Neuronal stem cell (in vitro differentiated cells): Measurements from ENCODE around the gene CAMTA1.
A peak's percentile ranks its signal among the peaks of the same experiment; 100 is the strongest.

Experiments
- DNase-seq: peaks from one replicate; pipeline ENCODE4 v3.0.0-alpha.2; 2013; ENCODE audit warnings: low spot score
- H2AFZ ChIP-seq: one replicate; pipeline ENCODE4 v1.6.1; 2013; ENCODE audit warnings: mild to moderate bottlenecking, low read length, inconsistent platforms
- H2AK5ac ChIP-seq: 2 replicates; pipeline ENCODE4 v1.6.1; 2013; ENCODE audit warnings: low read depth, mild to moderate bottlenecking, inconsistent platforms, low read length, moderate library complexity, mixed read lengths
- H2BK120ac ChIP-seq: 2 replicates; pipeline ENCODE4 v1.6.1; 2013; ENCODE audit warnings: low read depth, mild to moderate bottlenecking, inconsistent platforms, low read length, moderate library complexity, mixed read lengths
- H2BK12ac ChIP-seq: one replicate; pipeline ENCODE4 v1.6.1; 2013; ENCODE audit warnings: low read length, inconsistent platforms
- H2BK15ac ChIP-seq: 2 replicates; pipeline ENCODE4 v1.6.1; 2013; ENCODE audit warnings: mild to moderate bottlenecking, low read length, inconsistent platforms, mixed read lengths
- H2BK5ac ChIP-seq: one replicate; pipeline ENCODE4 v1.6.1; 2013; ENCODE audit warnings: inconsistent platforms, mild to moderate bottlenecking, low read length, moderate library complexity
- H3K14ac ChIP-seq: one replicate; pipeline ENCODE4 v1.6.1; 2013; ENCODE audit warnings: low read length, inconsistent platforms
- H3K18ac ChIP-seq: 2 replicates; pipeline ENCODE4 v1.6.1; 2013; ENCODE audit warnings: low read length, inconsistent platforms
- H3K23ac ChIP-seq: 2 replicates; pipeline ENCODE4 v1.6.1; 2013; ENCODE audit warnings: low read depth, mild to moderate bottlenecking, mixed read lengths, low read length, inconsistent platforms; ENCODE audit not compliant: poor library complexity
- H3K27ac ChIP-seq: replicated peaks from 3 replicates; pipeline ENCODE4 v1.5.1; 2013; ENCODE audit warnings: low read length, inconsistent platforms
- H3K27me3 ChIP-seq, 3 experiments: 2 replicates each; pipeline ENCODE4 v1.6.1; 2013; ENCODE audit warnings: low read length in 3 of 3, mild to moderate bottlenecking in 2 of 3, inconsistent platforms in 1 of 3, low read depth in 1 of 3, mixed read lengths in 1 of 3, moderate library complexity in 1 of 3; ENCODE audit not compliant: control insufficient read depth in 3 of 3, insufficient read depth in 3 of 3
- H3K36me3 ChIP-seq, 2 donors: replicated peaks in 1 of 2; 2 replicates each; pipeline ENCODE4 v1.6.1; 2013; ENCODE audit warnings: low read length in 2 of 2; ENCODE audit not compliant: control insufficient read depth in 2 of 2, insufficient read depth in 2 of 2
- H3K4ac ChIP-seq: 2 replicates; pipeline ENCODE4 v1.6.1; 2013; ENCODE audit warnings: inconsistent platforms, mild to moderate bottlenecking, low read length, moderate library complexity
- H3K4me1 ChIP-seq, 2 donors: 1 replicate in 1 of 2; 2 replicates in 1 of 2; pipeline ENCODE4 v1.6.1; 2013; ENCODE audit warnings: low read length in 2 of 2, low read depth in 1 of 2; ENCODE audit not compliant: control insufficient read depth in 2 of 2, insufficient read depth in 1 of 2
- H3K4me2 ChIP-seq: one replicate; pipeline ENCODE4 v1.6.1; 2013; ENCODE audit warnings: mild to moderate bottlenecking, low read length, inconsistent platforms; ENCODE audit not compliant: insufficient read depth, poor library complexity, severe bottlenecking
- H3K4me3 ChIP-seq, 2 donors: 2 replicates each; pipeline ENCODE4 v1.5.1; 2013; ENCODE audit warnings: low read length in 2 of 2, mild to moderate bottlenecking in 2 of 2, inconsistent platforms in 1 of 2, moderate library complexity in 1 of 2
- H3K79me1 ChIP-seq: one replicate; pipeline ENCODE4 v1.6.1; 2013; ENCODE audit warnings: low read depth, mild to moderate bottlenecking, inconsistent platforms, low read length, moderate library complexity
- H3K9ac ChIP-seq: one replicate; pipeline ENCODE4 v1.6.1; 2013; ENCODE audit warnings: mild to moderate bottlenecking, low read depth, low read length, inconsistent platforms; ENCODE audit not compliant: poor library complexity
- H3K9me3 ChIP-seq, 2 donors: replicated peaks in 1 of 2; 2 replicates each; pipeline versions ENCODE3 to v1.6.1; 2013; ENCODE audit warnings: low read length in 2 of 2, mild to moderate bottlenecking in 2 of 2, inconsistent platforms in 1 of 2, low read depth in 1 of 2, mixed read lengths in 1 of 2, moderate library complexity in 1 of 2; ENCODE audit not compliant: control insufficient read depth in 2 of 2, insufficient read depth in 1 of 2
- H4K8ac ChIP-seq: one replicate; pipeline ENCODE4 v1.6.1; 2013; ENCODE audit warnings: low read depth, mild to moderate bottlenecking, inconsistent platforms, low read length, moderate library complexity
- H4K91ac ChIP-seq: one replicate; pipeline ENCODE4 v1.6.1; 2013; ENCODE audit warnings: low read length, low read depth, mild to moderate bottlenecking, inconsistent platforms; ENCODE audit not compliant: poor library complexity
- WGBS, 2 donors: extraction: QIAGEN DNeasy Blood & Tissue Kit; methylation state at CpG; one replicate each; pipeline ENCODE4 v1.1.7; 2013; ENCODE audit warnings: missing lambda C conversion rate in 2 of 2, mixed read lengths in 1 of 2; ENCODE audit not compliant: insufficient read length in 2 of 2, insufficient replicate concordance in 1 of 2; ENCODE audit errors: extremely low coverage in 2 of 2; 5-methylcytosine and 5-hydroxymethylcytosine counted together

CAMTA1 gene

GRCh38 chr1:7192453-7192852, 407.2 kb downstream of the CAMTA1 start:
- DNase-seq = no peak
- no peak overlapping the region for H3K18ac ChIP-seq
- H3K4me1 ChIP-seq = no peaks in the 10 kb centered on the region
- H3K27me3 ChIP-seq = peaks cover 0 to 4% (median 0%) of the 10 kb centered on the region in 3 experiments
- no peak overlapping the region for H3K4ac ChIP-seq
- H2BK15ac ChIP-seq = no peak overlapping the region
- no peak overlapping the region for H3K23ac ChIP-seq
- H4K91ac ChIP-seq = no peak overlapping the region
- no peaks in the 10 kb centered on the region for H3K79me1 ChIP-seq
- no peaks in the 10 kb centered on the region for H3K9me3 ChIP-seq
- H2BK12ac ChIP-seq = no peak overlapping the region
- H3K27ac ChIP-seq = no peak overlapping the region
- no peak overlapping the region for H2BK5ac ChIP-seq
- no CpG with 5 or more reads among the region's 10 CpGs for WGBS, 2 donors
- H2AFZ ChIP-seq = no peak overlapping the region
- no peak overlapping the region for H2AK5ac ChIP-seq
- H2BK120ac ChIP-seq = no peak overlapping the region
- no peak overlapping the region for H3K14ac ChIP-seq
- H3K9ac ChIP-seq = no peak overlapping the region
- no peaks in the 10 kb centered on the region for H3K36me3 ChIP-seq
- no peak overlapping the region for H4K8ac ChIP-seq
- H3K4me3 ChIP-seq = no peak overlapping the region
- no peak overlapping the region for H3K4me2 ChIP-seq

GRCh38 chr1:7196036-7196911, 411.0 kb downstream of the CAMTA1 start:
- Histone ChIP-seq H3K9me3 (no peaks in the 10 kb centered on the region), H3K18ac (no peak overlapping the region), H3K4me2 (no peak overlapping the region), H3K23ac (no peak overlapping the region), H3K4me3 (no peak overlapping the region), H2AFZ (no peak overlapping the region), H2BK5ac (no peak overlapping the region), H3K36me3 (no peaks in the 10 kb centered on the region), H3K4ac (no peak overlapping the region), H3K4me1 (peaks cover 0 to 5% of the 10 kb centered on the region in 2 donors), H2BK15ac (no peak overlapping the region), H3K27ac (no peak overlapping the region), H3K27me3 (peaks cover 0 to 8% (median 0%) of the 10 kb centered on the region in 3 experiments), H2AK5ac (no peak overlapping the region), H2BK12ac (no peak overlapping the region), H3K14ac (no peak overlapping the region), H2BK120ac (no peak overlapping the region), H3K79me1 (no peaks in the 10 kb centered on the region), H4K8ac (no peak overlapping the region), H4K91ac (no peak overlapping the region), H3K9ac (no peak overlapping the region)
- no CpG with 5 or more reads among the region's 7 CpGs for WGBS, 2 donors
- DNase-seq = no peak

GRCh38 chr1:7198664-7199063, 413.4 kb downstream of the CAMTA1 start:
- H3K27me3 ChIP-seq = peaks cover 0 to 8% (median 0%) of the 10 kb centered on the region in 3 experiments
- H2BK12ac ChIP-seq = no peak overlapping the region
- no CpG with 5 or more reads among the region's 5 CpGs for WGBS, 2 donors
- no peak overlapping the region for H2AFZ ChIP-seq
- no peak overlapping the region for H3K4me3 ChIP-seq
- H3K79me1 ChIP-seq = no peaks in the 10 kb centered on the region
- no peak overlapping the region for H3K18ac ChIP-seq
- H4K8ac ChIP-seq = no peak overlapping the region
- no peak overlapping the region for H3K14ac ChIP-seq
- no peaks in the 10 kb centered on the region for H3K36me3 ChIP-seq
- H2BK5ac ChIP-seq = no peak overlapping the region
- no peak overlapping the region for H3K27ac ChIP-seq
- H3K9me3 ChIP-seq = no peaks in the 10 kb centered on the region
- no peak overlapping the region for H3K4me2 ChIP-seq
- H4K91ac ChIP-seq = no peak overlapping the region
- H2AK5ac ChIP-seq = no peak overlapping the region
- H3K23ac ChIP-seq = no peak overlapping the region
- no peak overlapping the region for H2BK15ac ChIP-seq
- no peak for DNase-seq
- H3K4ac ChIP-seq = no peak overlapping the region
- H3K9ac ChIP-seq = no peak overlapping the region
- peaks cover 0 to 5% of the 10 kb centered on the region in 2 donors for H3K4me1 ChIP-seq
- H2BK120ac ChIP-seq = peak overlapping the region; percentile 24

GRCh38 chr1:7199077-7199779, 414.0 kb downstream of the CAMTA1 start:
- no peak overlapping the region for H2BK12ac ChIP-seq
- no peak overlapping the region for H2BK5ac ChIP-seq
- DNase-seq = no peak
- H3K9ac ChIP-seq = peak overlapping the region; percentile 63
- H2AK5ac ChIP-seq = peak overlapping the region; percentile 88
- H3K4me1 ChIP-seq = peaks cover 0 to 5% of the 10 kb centered on the region in 2 donors
- H3K4me3 ChIP-seq = no peak overlapping the region
- no CpG with 5 or more reads among the region's 27 CpGs for WGBS, 2 donors
- no peak overlapping the region for H3K4me2 ChIP-seq
- H2BK15ac ChIP-seq = no peak overlapping the region
- no peaks in the 10 kb centered on the region for H3K36me3 ChIP-seq
- peak overlapping the region; percentile 2 for H3K23ac ChIP-seq
- H4K91ac ChIP-seq = no peak overlapping the region
- H4K8ac ChIP-seq = peak overlapping the region; percentile 65
- H3K14ac ChIP-seq = no peak overlapping the region
- H2BK120ac ChIP-seq = peak overlapping the region; percentile 24
- no peak overlapping the region for H2AFZ ChIP-seq
- peaks cover 0 to 4% (median 0%) of the 10 kb centered on the region in 3 experiments for H3K27me3 ChIP-seq
- no peak overlapping the region for H3K4ac ChIP-seq
- no peaks in the 10 kb centered on the region for H3K9me3 ChIP-seq
- no peak overlapping the region for H3K27ac ChIP-seq
- no peaks in the 10 kb centered on the region for H3K79me1 ChIP-seq
- H3K18ac ChIP-seq = peak overlapping the region; percentile 76
